Neural cell (in vitro differentiated cells): ENCODE results near the gene PLCB4.

Source experiments
- RAD21 ChIP-seq: fragments of 450-650 bp; conservative IDR thresholded peaks from 2 replicates; pipeline ENCODE4 v1.6.1; 2014; ENCODE audit warnings: antibody characterized with exemption, mild to moderate bottlenecking, moderate library complexity
- TF ChIP-seq, protein P1 (sequence below): fragments of 450-650 bp; IDR thresholded peaks from 2 replicates; pipeline ENCODE4 v1.5.1; 2014; ENCODE audit warnings: antibody characterized with exemption, mild to moderate bottlenecking, moderate library complexity; ENCODE audit not compliant: poor library complexity, severe bottlenecking

DNA sequence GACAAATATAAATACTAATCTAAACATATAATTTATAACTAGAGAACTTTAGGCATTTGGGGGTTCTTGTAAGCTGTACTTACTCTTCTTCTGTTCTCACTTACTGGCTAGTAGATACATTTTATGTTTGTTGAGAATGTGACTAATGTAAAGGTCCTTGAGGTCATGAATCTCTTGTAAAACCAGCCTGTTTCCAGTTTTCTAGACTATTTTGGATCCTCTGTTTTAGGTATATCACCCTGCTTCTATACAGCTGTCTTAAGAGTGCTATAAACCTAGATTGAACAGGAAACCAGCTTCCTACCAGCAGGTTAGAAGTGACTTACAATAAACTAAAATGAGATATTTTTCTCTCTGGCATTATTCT is 134.2 kb downstream of the PLCB4 start:
- TF ChIP-seq, protein P1, sequence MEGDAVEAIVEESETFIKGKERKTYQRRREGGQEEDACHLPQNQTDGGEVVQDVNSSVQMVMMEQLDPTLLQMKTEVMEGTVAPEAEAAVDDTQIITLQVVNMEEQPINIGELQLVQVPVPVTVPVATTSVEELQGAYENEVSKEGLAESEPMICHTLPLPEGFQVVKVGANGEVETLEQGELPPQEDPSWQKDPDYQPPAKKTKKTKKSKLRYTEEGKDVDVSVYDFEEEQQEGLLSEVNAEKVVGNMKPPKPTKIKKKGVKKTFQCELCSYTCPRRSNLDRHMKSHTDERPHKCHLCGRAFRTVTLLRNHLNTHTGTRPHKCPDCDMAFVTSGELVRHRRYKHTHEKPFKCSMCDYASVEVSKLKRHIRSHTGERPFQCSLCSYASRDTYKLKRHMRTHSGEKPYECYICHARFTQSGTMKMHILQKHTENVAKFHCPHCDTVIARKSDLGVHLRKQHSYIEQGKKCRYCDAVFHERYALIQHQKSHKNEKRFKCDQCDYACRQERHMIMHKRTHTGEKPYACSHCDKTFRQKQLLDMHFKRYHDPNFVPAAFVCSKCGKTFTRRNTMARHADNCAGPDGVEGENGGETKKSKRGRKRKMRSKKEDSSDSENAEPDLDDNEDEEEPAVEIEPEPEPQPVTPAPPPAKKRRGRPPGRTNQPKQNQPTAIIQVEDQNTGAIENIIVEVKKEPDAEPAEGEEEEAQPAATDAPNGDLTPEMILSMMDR = no peak
- TF ChIP-seq RAD21 = no peak
